Measurements from ENCODE around the gene MICB.

Gene MICB

GRCh38 chr6:31538805-31539400, 41.0 kb downstream of the MICB start:
- no peak for DNase-seq (ENCODE audit: low read depth in 3 of 3)

- no peak for DNase-seq (ENCODE audit: low read depth in 3 of 3)
Observed at GRCh38 chr6:31540640-31541039, 42.7 kb downstream of the MICB start.

- no peak for DNase-seq (ENCODE audit: low read depth in 3 of 3)
Observed at GRCh38 chr6:31541059-31541657, 43.2 kb downstream of the MICB start.

GRCh38 chr6:31541658-31542521, 43.9 kb downstream of the MICB start, which contains the start of gene DDX39B:
TSS of gene DDX39B (minus strand) at chr6:31542003. CDS start at chr6:31540532, 1,471 bp downstream.
- DNase-seq (ENCODE audit: low read depth in 3 of 3) = peak; percentile 68 to 90 (median 80)

GRCh38 chr6:31543639-31544038, 45.7 kb downstream of the MICB start:
- DNase-seq (ENCODE audit: low read depth in 3 of 3) = no peak

- DNase-seq (ENCODE audit: low read depth in 3 of 3) = no peak
Observed at GRCh38 chr6:31544676-31545075, 46.7 kb downstream of the MICB start.

- no peak for DNase-seq (ENCODE audit: low read depth in 3 of 3)
Observed at GRCh38 chr6:31545291-31545690, 47.3 kb downstream of the MICB start.

- peak; percentile 69 to 74 (median 69) for DNase-seq (ENCODE audit: low read depth in 3 of 3)
Observed at GRCh38 chr6:31546339-31546957, 48.5 kb downstream of the MICB start, which contains the start of gene ATP6V1G2. TSS of gene ATP6V1G2 (minus strand) at chr6:31546608. CDS start at chr6:31546559, 49 bp downstream.

GRCh38 chr6:31546958-31547726, 49.2 kb downstream of the MICB start, which contains the start of gene NFKBIL1:
TSS of gene NFKBIL1 (plus strand) at chr6:31547608. CDS start at chr6:31547695, 87 bp downstream.
- DNase-seq (ENCODE audit: low read depth in 3 of 3) = peak; percentile 72 to 84 (median 80)

- DNase-seq (ENCODE audit: low read depth in 3 of 3) = no peak
Observed at GRCh38 chr6:31547727-31548543, 50.0 kb downstream of the MICB start.

- DNase-seq (ENCODE audit: low read depth in 3 of 3) = no peak
Observed at GRCh38 chr6:31548544-31548873, 50.6 kb downstream of the MICB start.

- peak in 1 of 3 experiments; percentile 50 for DNase-seq (ENCODE audit: low read depth in 3 of 3)
Observed at GRCh38 chr6:31551371-31551770, 53.4 kb downstream of the MICB start.

GRCh38 chr6:31556307-31556706, 58.4 kb downstream of the MICB start:
- DNase-seq (ENCODE audit: low read depth in 3 of 3) = no peak

- no peak for DNase-seq (ENCODE audit: low read depth in 3 of 3)
Observed at GRCh38 chr6:31557443-31558317, 59.7 kb downstream of the MICB start.

GRCh38 chr6:31558318-31558625, 60.3 kb downstream of the MICB start:
- no peak for DNase-seq (ENCODE audit: low read depth in 3 of 3)

GRCh38 chr6:31558631-31559500, 60.9 kb downstream of the MICB start:
- DNase-seq (ENCODE audit: low read depth in 3 of 3) = peak in 1 of 3 experiments; percentile 63

GRCh38 chr6:31559606-31559957, 61.6 kb downstream of the MICB start:
- no peak for DNase-seq (ENCODE audit: low read depth in 3 of 3)

GRCh38 chr6:31559958-31560696, 62.2 kb downstream of the MICB start:
- DNase-seq (ENCODE audit: low read depth in 3 of 3) = no peak

Data from stimulated activated CD4-positive, alpha-beta T cell treated with anti-CD3 and anti-CD28 coated beads, TNF-alpha, amount 100 ng/mL, for 4 hours (primary cell).